BJ (cell line): ENCODE results near the gene RAI1. TPM values are rescaled to one million over a fixed set of nuclear protein-coding genes. Genes with fewer than 3 reads are reported as not detected.

Experiments used
- CTCF ChIA-PET: fragments of 350-600 bp; formaldehyde crosslinking; extraction: SDS; loops from one replicate; lab custom pipeline; 2021; ENCODE audit warnings: antibody characterized with exemption, inconsistent platforms; lab: Yijun Ruan, JAX
- POLR2A ChIA-PET: fragments of 300-600 bp; sonication (Branson Sonifier 250); formaldehyde crosslinking; extraction: SDS; loops from one replicate; lab custom pipeline; 2021; ENCODE audit warnings: antibody characterized with exemption; lab: Charles Lee
- DNase-seq: peaks from one replicate; pipeline ENCODE4 v3.0.0-alpha.2; 2011; ENCODE audit warnings: low read depth
- H3K27me3 ChIP-seq: 2 replicates; pipeline ENCODE4 v1.6.0; 2011; ENCODE audit warnings: low read length; ENCODE audit not compliant: control insufficient read depth, insufficient read depth
- H3K36me3 ChIP-seq: 2 replicates; pipeline ENCODE4 v1.5.1; 2011; ENCODE audit warnings: low read length; ENCODE audit not compliant: control insufficient read depth, insufficient read depth
- H3K4me3 ChIP-seq: 2 replicates; pipeline ENCODE4 v1.5.1; 2011; ENCODE audit warnings: low read depth, mild to moderate bottlenecking, control low read depth, low read length
- CTCF ChIP-seq: IDR thresholded peaks from 2 replicates; pipeline ENCODE4 v1.5.1; 2011; ENCODE audit warnings: low read depth, mild to moderate bottlenecking, control low read depth, inconsistent platforms, low read length, moderate library complexity; ENCODE audit not compliant: insufficient read depth
- polyA plus RNA-seq: library from polyadenylated mRNA; depleted of rRNA; stranded (reverse); fragments of >200 nt; gene quantifications from 2 replicates; pipeline ENCODE4 v1.2.3, GENCODE V29; 2011

RAI1 gene
- polyA plus RNA-seq, 1 experiment, result 2.4 TPM

GRCh38 chr17:17736205-17737183, 55.2 kb downstream of the RAI1 start:
- POLR2A ChIA-PET, result no interaction called here
- TF ChIP-seq CTCF, result no peak
- Histone ChIP-seq H3K27me3 (no peaks in the 10 kb centered on the region), H3K4me3 (no peak overlapping the region), H3K36me3 (0 out of 2 replicates have a peak, but pooled peaks cover 2% of the 10 kb centered on the region)
- no peak for DNase-seq
- CTCF ChIA-PET, result interaction anchor here (1.1 kb wide), 1 partner anchor 30 kb away, joined by 3 read pairs; no protein-coding TSS in a partner anchor

- no peaks in the 10 kb centered on the region for H3K27me3 ChIP-seq
- no peak for TF ChIP-seq CTCF
- ChIA-PET CTCF (no interaction called here), POLR2A (no interaction called here)
- no peak overlapping the region for H3K4me3 ChIP-seq
- DNase-seq, result no peak
- H3K36me3 ChIP-seq, result peaks cover under 1% of the 10 kb centered on the region; the same call in 1 of the 2 replicates
These were observed 57.0 kb downstream of the RAI1 start for GRCh38 chr17:17737961-17738894.

GRCh38 chr17:17738901-17739300, 57.6 kb downstream of the RAI1 start:
- no peak overlapping the region for H3K4me3 ChIP-seq
- ChIA-PET CTCF (interaction anchor here (1.4 to 2.1 kb wide), 3 partner anchors 8 to 13 kb away, joined by 3 to 7 read pairs (median 4); no protein-coding TSS in a partner anchor), POLR2A (interaction anchor here (0.7 kb wide), 1 partner anchor 99 kb away, joined by 3 read pairs; no protein-coding TSS in a partner anchor)
- TF ChIP-seq CTCF, result no peak
- no peak for DNase-seq
- H3K36me3 ChIP-seq, result peaks cover 1% of the 10 kb centered on the region; the same call in 1 of the 2 replicates
- no peaks in the 10 kb centered on the region for H3K27me3 ChIP-seq

GRCh38 chr17:17739388-17740066, 58.3 kb downstream of the RAI1 start:
- Histone ChIP-seq H3K4me3 (no peak overlapping the region), H3K27me3 (no peaks in the 10 kb centered on the region), H3K36me3 (peaks cover 1% of the 10 kb centered on the region; the same call in 1 of the 2 replicates)
- DNase-seq, result no peak
- CTCF ChIA-PET, result interaction anchor here (0.6 to 2.1 kb wide), 7 partner anchors 8 to 61 kb away, joined by 3 to 7 read pairs (median 3); no protein-coding TSS in a partner anchor
- POLR2A ChIA-PET, result interaction anchor here (0.7 kb wide), 1 partner anchor 98 kb away, joined by 3 read pairs; no protein-coding TSS in a partner anchor
- no peak for TF ChIP-seq CTCF
